Retinal pigment epithelial cell (primary cell): ENCODE data around the gene CTBP2.
"Not testable (repeated sequence)": the region's sequence is repeated elsewhere in the genome, so short reads cannot be mapped to it uniquely, and the experiment has no call there.

Experiments used
- DNase-seq: peaks from one replicate; pipeline ENCODE4 v3.0.0-alpha.2; 2010; ENCODE audit warnings: low read depth
- H3K4me3 ChIP-seq: 2 replicates; pipeline ENCODE4 v1.5.1; 2011; ENCODE audit warnings: mild to moderate bottlenecking, low read length, control low read depth, moderate library complexity
- CTCF ChIP-seq: conservative IDR thresholded peaks from 2 replicates; pipeline ENCODE4 v1.5.1; 2011; ENCODE audit warnings: low read depth, low read length, control low read depth, inconsistent platforms

Gene CTBP2

GRCh38 chr10:125062914-125063230, 97.5 kb downstream of the CTBP2 start:
- no peak overlapping the region for H3K4me3 ChIP-seq
- DNase-seq, result no peak
- TF ChIP-seq CTCF, result no peak

- no peak for DNase-seq
- no peak overlapping the region for H3K4me3 ChIP-seq
These were observed 98.0 kb downstream of the CTBP2 start for GRCh38 chr10:125062227-125062913.

GRCh38 chr10:125061557-125062226, 98.7 kb downstream of the CTBP2 start:
- no peak for DNase-seq
- TF ChIP-seq CTCF, result no peak
- no peak overlapping the region for H3K4me3 ChIP-seq

More at GRCh38 chr10:125062227-125062913, 98.0 kb downstream of the CTBP2 start:
- no peak for TF ChIP-seq CTCF

GRCh38 chr10:125060826-125061556, 99.4 kb downstream of the CTBP2 start:
- DNase-seq, result peak; percentile 50
- no peak overlapping the region for H3K4me3 ChIP-seq
- peak; percentile 84 for TF ChIP-seq CTCF

GRCh38 chr10:125060482-125060825, 99.9 kb downstream of the CTBP2 start:
- DNase-seq, result peak; percentile 29
- no peak overlapping the region for H3K4me3 ChIP-seq

GRCh38 chr10:125060026-125060425, 100.3 kb downstream of the CTBP2 start:
- DNase-seq, result no peak
- TF ChIP-seq CTCF, result no peak
- no peak overlapping the region for H3K4me3 ChIP-seq

More at GRCh38 chr10:125060482-125060825, 99.9 kb downstream of the CTBP2 start:
- TF ChIP-seq CTCF, result no peak

- not testable (repeated sequence) for H3K4me3 ChIP-seq, DNase-seq
These were observed 101.0 kb downstream of the CTBP2 start for GRCh38 chr10:125059348-125059747.
